ENCODE data around the gene C1QTNF12. TPM values are rescaled to one million over a fixed set of nuclear protein-coding genes. Genes with fewer than 3 reads are reported as not detected.
A peak's percentile ranks its signal among the peaks of the same experiment; 100 is the strongest.

The C1QTNF12 gene
- total RNA-seq, 1 donor from 2014 or later = 2.5 TPM

DNA sequence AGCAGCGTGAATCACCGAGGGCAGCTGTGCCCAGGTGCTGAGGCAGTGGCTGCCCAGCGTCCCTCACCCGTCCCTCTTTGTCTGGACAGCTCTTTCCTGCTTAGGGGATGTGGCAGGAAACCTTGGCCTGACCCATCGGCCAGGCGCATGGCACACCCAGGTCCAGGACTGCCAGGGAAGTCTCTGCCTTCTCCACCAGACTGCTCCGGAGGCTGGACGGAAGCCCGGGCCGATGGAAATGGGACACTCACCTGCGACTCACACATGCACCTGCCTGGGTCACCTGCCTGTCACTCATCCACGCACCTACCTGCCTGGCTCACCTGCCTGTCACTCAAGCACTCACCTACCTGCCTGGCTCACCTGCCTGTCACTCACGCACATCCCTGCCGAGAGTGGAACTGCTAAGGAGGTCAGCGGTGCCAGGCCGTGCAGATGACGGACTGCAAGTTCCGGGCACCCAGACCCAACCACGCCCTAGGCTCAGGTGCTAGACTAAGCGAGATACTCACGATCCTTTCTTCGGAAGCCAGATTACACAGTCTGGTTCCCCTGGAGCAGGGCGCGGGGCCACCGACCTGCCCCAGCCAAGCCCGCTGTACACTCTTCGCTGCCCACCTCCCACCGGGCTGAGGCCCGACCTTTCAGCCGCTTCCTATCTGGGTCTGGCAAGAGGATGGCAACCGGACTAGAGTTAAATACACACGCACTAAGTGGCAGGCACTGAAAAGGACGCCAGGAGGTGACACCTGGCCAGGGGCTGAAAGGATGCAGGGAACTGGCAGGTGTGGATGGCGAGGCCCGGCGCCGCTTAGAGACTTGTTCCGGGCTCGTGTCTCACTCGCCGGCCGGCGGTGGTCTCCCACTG is 26.1 kb upstream of the C1QTNF12 start:
- H3K27ac Mint-ChIP-seq = peak overlapping the region; percentile 84

DNA sequence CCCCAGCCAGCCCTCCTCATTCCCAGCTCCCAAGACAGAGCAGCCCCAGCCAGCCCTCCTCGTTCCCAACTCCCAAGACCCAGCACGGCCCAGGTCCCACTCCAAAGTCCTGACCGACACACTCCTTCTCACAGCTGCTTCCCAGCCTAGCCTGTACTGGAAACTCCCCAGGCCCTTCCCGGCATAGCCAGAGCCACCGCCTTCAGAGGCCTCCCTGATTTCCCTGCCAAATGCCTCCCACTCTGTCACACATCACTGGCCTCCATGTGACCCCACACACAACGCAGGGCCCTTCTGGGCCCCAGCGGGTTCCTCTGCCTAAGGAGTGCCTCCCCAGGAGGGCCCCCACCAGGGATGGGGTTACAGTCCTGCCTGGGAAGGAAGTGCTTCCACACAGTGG is 24.3 kb upstream of the C1QTNF12 start:
- no peaks in the 10 kb centered on the region for H3K27me3 Mint-ChIP-seq
- TF ChIP-seq, protein P1, sequence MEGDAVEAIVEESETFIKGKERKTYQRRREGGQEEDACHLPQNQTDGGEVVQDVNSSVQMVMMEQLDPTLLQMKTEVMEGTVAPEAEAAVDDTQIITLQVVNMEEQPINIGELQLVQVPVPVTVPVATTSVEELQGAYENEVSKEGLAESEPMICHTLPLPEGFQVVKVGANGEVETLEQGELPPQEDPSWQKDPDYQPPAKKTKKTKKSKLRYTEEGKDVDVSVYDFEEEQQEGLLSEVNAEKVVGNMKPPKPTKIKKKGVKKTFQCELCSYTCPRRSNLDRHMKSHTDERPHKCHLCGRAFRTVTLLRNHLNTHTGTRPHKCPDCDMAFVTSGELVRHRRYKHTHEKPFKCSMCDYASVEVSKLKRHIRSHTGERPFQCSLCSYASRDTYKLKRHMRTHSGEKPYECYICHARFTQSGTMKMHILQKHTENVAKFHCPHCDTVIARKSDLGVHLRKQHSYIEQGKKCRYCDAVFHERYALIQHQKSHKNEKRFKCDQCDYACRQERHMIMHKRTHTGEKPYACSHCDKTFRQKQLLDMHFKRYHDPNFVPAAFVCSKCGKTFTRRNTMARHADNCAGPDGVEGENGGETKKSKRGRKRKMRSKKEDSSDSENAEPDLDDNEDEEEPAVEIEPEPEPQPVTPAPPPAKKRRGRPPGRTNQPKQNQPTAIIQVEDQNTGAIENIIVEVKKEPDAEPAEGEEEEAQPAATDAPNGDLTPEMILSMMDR (conservative IDR thresholded peaks at IDR 0.05) = no peak
- H3K9me3 Mint-ChIP-seq = no peaks in the 10 kb centered on the region
- H3K4me1 Mint-ChIP-seq (ENCODE audit: unreplicated experiment) = peaks cover 26% of the 10 kb centered on the region
- H3K4me3 Mint-ChIP-seq = peak overlapping the region; percentile 74
- no peak for DNase-seq (ENCODE audit: extremely low spot score, unreplicated experiment)
- H3K36me3 Mint-ChIP-seq = peaks cover 5% of the 10 kb centered on the region
- peak overlapping the region; percentile 60 for H3K27ac Mint-ChIP-seq

More for the DNA sequence above, 26.1 kb upstream of the C1QTNF12 start:
- H3K27me3 Mint-ChIP-seq = no peaks in the 10 kb centered on the region
- TF ChIP-seq, protein P1 (conservative IDR thresholded peaks at IDR 0.05) = no peak
- H3K4me1 Mint-ChIP-seq (ENCODE audit: unreplicated experiment) = peaks cover 26% of the 10 kb centered on the region
- peaks cover 5% of the 10 kb centered on the region for H3K36me3 Mint-ChIP-seq
- DNase-seq (ENCODE audit: extremely low spot score, unreplicated experiment) = no peak
- H3K4me3 Mint-ChIP-seq = peak overlapping the region; percentile 90
- no peaks in the 10 kb centered on the region for H3K9me3 Mint-ChIP-seq

DNA sequence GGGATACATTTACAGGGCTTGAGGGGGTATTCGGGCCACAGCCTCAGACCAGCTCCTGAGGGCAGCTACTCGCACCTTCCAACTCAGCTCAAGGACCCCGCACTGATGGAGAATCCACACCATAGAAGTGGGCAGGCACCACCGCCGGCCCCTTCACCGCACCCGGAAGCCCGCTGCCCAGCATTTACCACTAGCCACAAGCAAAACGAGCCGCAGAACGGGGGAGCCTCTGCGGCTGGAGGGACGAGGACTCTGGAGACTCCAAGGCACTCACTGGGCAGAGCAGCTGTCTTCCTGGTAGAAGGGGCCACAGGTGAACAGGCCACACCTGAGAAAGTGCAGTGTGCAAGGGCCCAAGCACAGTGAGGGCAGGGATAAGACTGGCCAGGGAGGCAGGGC is 21.8 kb upstream of the C1QTNF12 start:
- no peak for DNase-seq (ENCODE audit: extremely low spot score, unreplicated experiment)
- Mint-ChIP-seq H3K27me3 (no peaks in the 10 kb centered on the region), H3K4me1 (ENCODE audit: unreplicated experiment) (peaks cover 26% of the 10 kb centered on the region), H3K27ac (no peak overlapping the region), H3K4me3 (no peak overlapping the region), H3K36me3 (peaks cover 5% of the 10 kb centered on the region), H3K9me3 (no peaks in the 10 kb centered on the region)
- TF ChIP-seq, protein P1 (conservative IDR thresholded peaks at IDR 0.05) = no peak

DNA sequence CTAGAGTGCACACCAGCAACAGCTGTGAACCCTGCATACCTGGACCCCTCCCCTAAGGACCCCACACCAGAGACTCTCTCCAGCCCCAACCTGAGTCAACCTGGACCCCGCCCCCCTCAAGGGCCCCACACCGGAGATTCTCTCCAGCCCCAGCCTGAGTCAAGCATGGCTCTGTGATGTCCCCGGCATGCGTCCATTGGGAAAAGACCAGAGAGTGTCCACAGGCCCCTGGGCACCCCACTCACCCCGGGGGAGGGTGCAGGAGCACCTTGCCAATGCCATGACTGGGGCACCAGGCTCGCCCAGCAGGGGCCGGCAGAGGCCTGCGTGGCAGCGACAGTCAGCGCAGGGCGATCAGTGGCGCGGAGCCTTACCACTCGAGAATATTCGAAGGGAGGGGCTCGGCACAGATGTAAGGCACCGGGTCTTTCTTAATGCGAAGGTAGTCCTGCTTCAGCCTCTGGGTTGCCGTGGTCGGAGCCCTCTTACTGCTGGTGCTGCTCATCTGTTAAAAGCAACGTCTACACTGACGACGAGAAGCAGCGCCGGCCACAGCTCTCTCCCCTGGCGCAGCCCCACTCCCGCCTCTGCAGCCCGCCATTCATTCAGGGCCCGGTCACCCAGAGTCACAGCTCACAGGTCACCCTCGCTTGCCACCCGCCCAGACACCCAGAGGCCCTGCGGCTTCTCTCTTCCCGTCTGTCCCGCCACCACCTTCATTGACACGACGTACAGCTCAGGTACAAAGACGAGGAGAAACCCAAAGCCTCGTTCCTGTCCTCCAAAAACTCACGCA is 21.2 kb upstream of the C1QTNF12 start:
- DNase-seq (ENCODE audit: extremely low spot score, unreplicated experiment) = no peak
- Mint-ChIP-seq H3K27me3 (no peaks in the 10 kb centered on the region), H3K27ac (no peak overlapping the region), H3K4me3 (no peak overlapping the region), H3K9me3 (no peaks in the 10 kb centered on the region), H3K36me3 (peaks cover 5% of the 10 kb centered on the region), H3K4me1 (ENCODE audit: unreplicated experiment) (peaks cover 25% of the 10 kb centered on the region)
- TF ChIP-seq, protein P1 (conservative IDR thresholded peaks at IDR 0.05) = no peak

DNA sequence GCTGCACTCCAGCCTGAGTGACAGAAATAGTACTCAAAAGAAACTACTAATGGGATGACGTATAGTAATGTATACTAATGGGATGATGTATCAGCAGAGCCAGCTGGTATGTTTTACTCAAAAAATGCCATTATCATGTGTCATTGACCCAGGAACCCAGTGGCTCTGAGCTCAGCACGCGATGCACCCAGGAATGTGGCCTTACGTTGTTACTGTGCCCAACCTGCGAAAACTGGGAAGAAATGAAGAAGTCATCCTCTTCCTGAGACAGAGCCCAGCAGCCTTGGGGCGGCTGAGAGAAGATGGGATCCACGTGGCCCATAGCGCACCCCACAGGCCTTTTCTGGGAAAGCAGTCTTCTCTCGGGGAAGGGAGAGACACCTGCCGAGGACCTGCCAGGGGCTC is 18.3 kb upstream of the C1QTNF12 start:
- Mint-ChIP-seq H3K27ac (no peak overlapping the region), H3K36me3 (peaks cover 4% of the 10 kb centered on the region), H3K4me1 (ENCODE audit: unreplicated experiment) (peaks cover 2% of the 10 kb centered on the region), H3K9me3 (no peaks in the 10 kb centered on the region), H3K4me3 (no peak overlapping the region), H3K27me3 (no peaks in the 10 kb centered on the region)
- no peak for DNase-seq (ENCODE audit: extremely low spot score, unreplicated experiment)
- TF ChIP-seq, protein P1 (conservative IDR thresholded peaks at IDR 0.05) = peak; percentile 36
